Measurements from ENCODE around the gene TMEM100.
"Not testable (repeated sequence)": the region's sequence is repeated elsewhere in the genome, so short reads cannot be mapped to it uniquely, and the experiment has no call there.

The TMEM100 gene

GRCh38 chr17:55683550-55684315, 38.9 kb downstream of the TMEM100 start:
- DNase-seq: no peak

- DNase-seq: no peak
Observed at GRCh38 chr17:55681342-55681700, 41.3 kb downstream of the TMEM100 start.

- no peak for DNase-seq
Observed at GRCh38 chr17:55680686-55681341, 41.9 kb downstream of the TMEM100 start.

- DNase-seq: no peak
Observed at GRCh38 chr17:55677446-55677845, 45.2 kb downstream of the TMEM100 start.

- no peak for DNase-seq
Observed at GRCh38 chr17:55676274-55676673, 46.4 kb downstream of the TMEM100 start.

GRCh38 chr17:55673743-55674506, 48.7 kb downstream of the TMEM100 start:
- DNase-seq: no peak

GRCh38 chr17:55672585-55673501, 49.8 kb downstream of the TMEM100 start:
- DNase-seq: no peak

GRCh38 chr17:55672010-55672409, 50.7 kb downstream of the TMEM100 start:
- DNase-seq: not testable (repeated sequence)
